Left ventricle myocardium inferior (tissue), 1 donor: ENCODE data around the gene GIN1. TPM values are rescaled to one million over a fixed set of nuclear protein-coding genes. Genes with fewer than 3 reads are reported as not detected.

Experiments
- DNase-seq: peaks from one replicate; pipeline ENCODE4 v3.0.0-alpha.2; 2020
- H3K27ac ChIP-seq: fragments of 200-600 bp; replicated peaks from 2 replicates; pipeline ENCODE4 v1.8.0; 2021
- H3K27me3 ChIP-seq: fragments of 200-600 bp; 2 replicates; pipeline ENCODE4 v1.8.0; 2021; ENCODE audit warnings: low read depth
- H3K36me3 ChIP-seq: fragments of 200-600 bp; 2 replicates; pipeline ENCODE4 v1.8.0; 2021
- H3K4me1 ChIP-seq: fragments of 200-600 bp; 2 replicates; pipeline ENCODE4 v1.8.0; 2021
- H3K4me3 ChIP-seq: fragments of 200-600 bp; 2 replicates; pipeline ENCODE4 v1.8.0; 2021; ENCODE audit warnings: mild to moderate bottlenecking, moderate library complexity
- H3K9me3 ChIP-seq: fragments of 200-600 bp; replicated peaks from 2 replicates; pipeline ENCODE4 v1.8.0; 2021
- CTCF ChIP-seq: fragments of 200-600 bp; IDR thresholded peaks from 2 replicates; pipeline ENCODE4 v1.8.0; 2021; ENCODE audit warnings: antibody characterized with exemption, mild to moderate bottlenecking, borderline replicate concordance
- intact Hi-C: fragments of 100-400 bp; cut with micrococcal nuclease; formaldehyde crosslinking; loops from one replicate; pipeline ENCODE4 v1.11.0; 2022
- total RNA-seq: library from RNA; stranded (reverse); fragmentation: NEBNext Ultra II Directional; extraction: Animal tissue kit (Norgen Biotek cat#: 25700); gene quantifications from one replicate; pipeline ENCODE4 v1.2.1, GENCODE V29; 2021
- donor health status: DM: no; HTN: yes; CAD: no; lungs with severe emphysema.

Gene GIN1
- total RNA-seq, 1 donor from 2014 or later, result 14.1 TPM

- H3K4me3 ChIP-seq, result no peak overlapping the region
- no peak for DNase-seq
- no peak overlapping the region for H3K27ac ChIP-seq
- H3K9me3 ChIP-seq, result no peaks in the 10 kb centered on the region
- no peaks in the 10 kb centered on the region for H3K27me3 ChIP-seq
- intact Hi-C loops, result no loop called here
- TF ChIP-seq CTCF, result no peak
- H3K4me1 ChIP-seq, result peaks cover 59% of the 10 kb centered on the region
- H3K36me3 ChIP-seq, result no peaks in the 10 kb centered on the region
Measured at GRCh38 chr5:103117471-103117991, 2.4 kb downstream of the GIN1 start.

GRCh38 chr5:103114440-103114839, 5.5 kb downstream of the GIN1 start:
- DNase-seq, result no peak
- TF ChIP-seq CTCF, result no peak
- intact Hi-C loops, result no loop called here
- Histone ChIP-seq H3K4me1 (peaks cover 37% of the 10 kb centered on the region), H3K9me3 (no peaks in the 10 kb centered on the region), H3K27ac (no peak overlapping the region), H3K4me3 (no peak overlapping the region), H3K27me3 (no peaks in the 10 kb centered on the region), H3K36me3 (no peaks in the 10 kb centered on the region)

- Histone ChIP-seq H3K27me3 (no peaks in the 10 kb centered on the region), H3K9me3 (no peaks in the 10 kb centered on the region), H3K27ac (no peak overlapping the region), H3K36me3 (no peaks in the 10 kb centered on the region), H3K4me1 (peaks cover 26% of the 10 kb centered on the region), H3K4me3 (no peak overlapping the region)
- intact Hi-C loops, result no loop called here
- DNase-seq, result no peak
- no peak for TF ChIP-seq CTCF
Measured at GRCh38 chr5:103112910-103113309, 7.0 kb downstream of the GIN1 start.

GRCh38 chr5:103111468-103111867, 8.5 kb downstream of the GIN1 start:
- peaks cover 20% of the 10 kb centered on the region for H3K4me1 ChIP-seq
- no peaks in the 10 kb centered on the region for H3K27me3 ChIP-seq
- no peak for TF ChIP-seq CTCF
- H3K9me3 ChIP-seq, result no peaks in the 10 kb centered on the region
- H3K27ac ChIP-seq, result no peak overlapping the region
- DNase-seq, result no peak
- peaks cover 6% of the 10 kb centered on the region for H3K36me3 ChIP-seq
- H3K4me3 ChIP-seq, result no peak overlapping the region
- intact Hi-C loops, result no loop called here

- Histone ChIP-seq H3K36me3 (peaks cover 8% of the 10 kb centered on the region), H3K27me3 (no peaks in the 10 kb centered on the region), H3K27ac (no peak overlapping the region), H3K9me3 (no peaks in the 10 kb centered on the region), H3K4me1 (peaks cover 20% of the 10 kb centered on the region), H3K4me3 (no peak overlapping the region)
- intact Hi-C loops, result no loop called here
- no peak for DNase-seq
- no peak for TF ChIP-seq CTCF
Measured at GRCh38 chr5:103110403-103110802, 9.5 kb downstream of the GIN1 start.
